C4-2B (cell line): ENCODE data around the gene CLMN.

Source experiments
- ZFX ChIP-seq: fragments of 450-650 bp; IDR thresholded peaks from 2 replicates; pipeline ENCODE4 v1.6.1; 2017
- TF ChIP-seq, protein P1 (sequence below): fragments of 450-650 bp; conservative IDR thresholded peaks from 2 replicates; pipeline ENCODE4 v1.5.1; 2017; ENCODE audit warnings: mild to moderate bottlenecking

DNA sequence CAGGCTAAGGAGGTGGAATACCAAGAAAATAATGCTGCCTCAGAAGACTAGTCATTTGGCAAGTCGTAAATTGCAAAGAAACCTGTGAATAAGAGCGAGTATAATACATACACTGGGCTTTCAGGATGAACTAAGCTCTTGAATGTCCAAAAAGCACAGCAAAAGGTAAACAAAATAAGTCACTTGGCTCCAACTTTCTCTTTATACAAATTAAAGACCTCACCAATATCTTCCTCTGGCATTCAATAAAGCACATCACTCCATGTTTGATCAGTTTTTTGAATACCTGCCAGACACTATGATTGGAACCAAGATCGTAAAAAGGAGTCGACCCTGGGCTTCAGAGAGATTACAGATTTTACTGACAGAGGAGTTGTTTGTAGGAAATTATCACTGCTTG is 165.8 kb downstream of the CLMN start:
- TF ChIP-seq, protein P1, sequence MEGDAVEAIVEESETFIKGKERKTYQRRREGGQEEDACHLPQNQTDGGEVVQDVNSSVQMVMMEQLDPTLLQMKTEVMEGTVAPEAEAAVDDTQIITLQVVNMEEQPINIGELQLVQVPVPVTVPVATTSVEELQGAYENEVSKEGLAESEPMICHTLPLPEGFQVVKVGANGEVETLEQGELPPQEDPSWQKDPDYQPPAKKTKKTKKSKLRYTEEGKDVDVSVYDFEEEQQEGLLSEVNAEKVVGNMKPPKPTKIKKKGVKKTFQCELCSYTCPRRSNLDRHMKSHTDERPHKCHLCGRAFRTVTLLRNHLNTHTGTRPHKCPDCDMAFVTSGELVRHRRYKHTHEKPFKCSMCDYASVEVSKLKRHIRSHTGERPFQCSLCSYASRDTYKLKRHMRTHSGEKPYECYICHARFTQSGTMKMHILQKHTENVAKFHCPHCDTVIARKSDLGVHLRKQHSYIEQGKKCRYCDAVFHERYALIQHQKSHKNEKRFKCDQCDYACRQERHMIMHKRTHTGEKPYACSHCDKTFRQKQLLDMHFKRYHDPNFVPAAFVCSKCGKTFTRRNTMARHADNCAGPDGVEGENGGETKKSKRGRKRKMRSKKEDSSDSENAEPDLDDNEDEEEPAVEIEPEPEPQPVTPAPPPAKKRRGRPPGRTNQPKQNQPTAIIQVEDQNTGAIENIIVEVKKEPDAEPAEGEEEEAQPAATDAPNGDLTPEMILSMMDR: no peak
- no peak for TF ChIP-seq ZFX
